Natural killer cell (primary cell): ENCODE results near the gene GALNT17. TPM values are rescaled to one million over a fixed set of nuclear protein-coding genes. Genes with fewer than 3 reads are reported as not detected.

ENCODE experiments used
- ATAC-seq, 3 donors: fragments of 150-1000 bp in 2 of 3; fragments of 200-7000 bp in 1 of 3; cut with Tn5 transposase; 1 replicate in 1 of 3; 2 replicates in 2 of 3; pipeline ENCODE4 v1.10.0; 2021; ENCODE audit warnings: mild to moderate bottlenecking in 2 of 3, moderate library complexity in 2 of 3
- DNase-seq, 2 donors: peaks; one replicate each; pipeline versions ENCODE4 v3.0.0 to v3.0.0-alpha.2; 2013 to 2021; ENCODE audit warnings: mixed read lengths in 1 of 2
- H3K27ac ChIP-seq: one replicate; pipeline ENCODE4 v1.5.1; 2013; ENCODE audit warnings: mild to moderate bottlenecking, low read length
- H3K27me3 ChIP-seq: one replicate; pipeline ENCODE4 v1.6.1; 2013; ENCODE audit warnings: low read length; ENCODE audit not compliant: control insufficient read depth, insufficient read depth
- H3K36me3 ChIP-seq: one replicate; pipeline ENCODE4 v1.6.1; 2013; ENCODE audit warnings: low read length; ENCODE audit not compliant: control insufficient read depth, insufficient read depth
- H3K4me1 ChIP-seq: one replicate; pipeline ENCODE4 v1.6.1; 2013; ENCODE audit warnings: low read length; ENCODE audit not compliant: control insufficient read depth, insufficient read depth
- H3K4me3 ChIP-seq: one replicate; pipeline ENCODE4 v1.5.1; 2013; ENCODE audit warnings: low read length
- H3K9me3 ChIP-seq: one replicate; pipeline ENCODE4 v1.6.1; 2013; ENCODE audit warnings: low read length; ENCODE audit not compliant: control insufficient read depth, insufficient read depth
- H3K27ac Mint-ChIP-seq, 2 donors: one replicate each; pipeline ENCODE4 v1.8.0; 2022; ENCODE audit warnings: mild to moderate bottlenecking in 2 of 2, mixed read lengths in 2 of 2, moderate library complexity in 1 of 2
- H3K27me3 Mint-ChIP-seq, 2 donors: one replicate each; pipeline ENCODE4 v1.8.0; 2022; ENCODE audit warnings: low read depth in 2 of 2, mixed read lengths in 2 of 2
- H3K36me3 Mint-ChIP-seq: one replicate; pipeline ENCODE4 v1.8.0; 2022; ENCODE audit warnings: mixed read lengths
- H3K4me1 Mint-ChIP-seq, 2 donors: one replicate each; pipeline ENCODE4 v1.8.0; 2022; ENCODE audit warnings: mixed read lengths in 2 of 2
- H3K4me3 Mint-ChIP-seq: one replicate; pipeline ENCODE4 v1.8.0; 2022; ENCODE audit warnings: mild to moderate bottlenecking, moderate library complexity, mixed read lengths
- H3K9me3 Mint-ChIP-seq, 2 donors: one replicate each; pipeline ENCODE4 v1.8.0; 2022; ENCODE audit warnings: mixed read lengths in 2 of 2
- WGBS: methylation state at CpG from one replicate; pipeline ENCODE4 v1.1.7; 2013; ENCODE audit warnings: missing lambda C conversion rate; ENCODE audit not compliant: insufficient coverage; 5-methylcytosine and 5-hydroxymethylcytosine counted together
- intact Hi-C: fragments of 100-400 bp; cut with micrococcal nuclease; formaldehyde crosslinking; loops from one replicate; pipeline ENCODE4 v1.14.2; 2022
- total RNA-seq, 4 donors: library from RNA; stranded (reverse); fragments of 120-200 nt in 1 of 4; gene quantifications; one replicate each; pipeline versions ENCODE4 v1.2.3 to v1.2.4, GENCODE V29; 2013 to 2022
- TF ChIP-seq, protein P1 (sequence below): fragments of 200-600 bp; IDR thresholded peaks from one replicate; pipeline ENCODE4 v1.8.0; 2022; ENCODE audit warnings: antibody characterized with exemption

Gene GALNT17
- total RNA-seq, 3 donors from 2014 or later (not counting 1 experiment from before 2014, with no cell fraction given): not detected

DNA sequence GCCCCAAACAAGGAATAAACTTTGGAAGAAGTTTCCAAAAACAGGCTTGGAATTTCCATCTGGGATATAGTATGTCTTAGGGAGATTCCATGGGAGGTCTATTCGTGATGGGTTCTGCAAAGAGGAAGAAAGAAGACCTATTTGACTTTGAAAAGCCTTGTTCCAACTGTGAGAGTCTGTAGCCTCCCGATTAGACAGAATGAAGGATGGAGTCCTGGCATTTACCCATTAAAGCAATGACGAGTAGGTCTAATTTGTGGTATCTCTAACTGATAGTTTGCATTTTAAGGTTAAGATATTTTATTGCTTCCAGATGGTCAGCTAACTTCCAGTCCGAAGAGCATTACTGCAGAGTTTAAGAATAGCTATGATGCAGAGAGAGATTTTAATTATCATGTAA, 19.5 kb upstream of the GALNT17 start:
- Histone ChIP-seq H3K27me3 (no peaks in the 10 kb centered on the region), H3K9me3 (no peaks in the 10 kb centered on the region), H3K27ac (no peak overlapping the region), H3K4me1 (no peaks in the 10 kb centered on the region), H3K36me3 (no peaks in the 10 kb centered on the region), H3K4me3 (no peak overlapping the region)
- Mint-ChIP-seq H3K36me3 (no peaks in the 10 kb centered on the region), H3K4me1 (no peaks in the 10 kb centered on the region), H3K4me3 (no peak overlapping the region), H3K27me3 (no peaks in the 10 kb centered on the region), H3K9me3 (peaks cover 12 to 19% of the 10 kb centered on the region in 2 donors), H3K27ac (no peak overlapping the region)
- WGBS: 62% methylated on average over 3 of the region's 4 CpGs
- intact Hi-C loops: no loop called here
- DNase-seq (no peak), ATAC-seq (no peak)
- TF ChIP-seq, protein P1, sequence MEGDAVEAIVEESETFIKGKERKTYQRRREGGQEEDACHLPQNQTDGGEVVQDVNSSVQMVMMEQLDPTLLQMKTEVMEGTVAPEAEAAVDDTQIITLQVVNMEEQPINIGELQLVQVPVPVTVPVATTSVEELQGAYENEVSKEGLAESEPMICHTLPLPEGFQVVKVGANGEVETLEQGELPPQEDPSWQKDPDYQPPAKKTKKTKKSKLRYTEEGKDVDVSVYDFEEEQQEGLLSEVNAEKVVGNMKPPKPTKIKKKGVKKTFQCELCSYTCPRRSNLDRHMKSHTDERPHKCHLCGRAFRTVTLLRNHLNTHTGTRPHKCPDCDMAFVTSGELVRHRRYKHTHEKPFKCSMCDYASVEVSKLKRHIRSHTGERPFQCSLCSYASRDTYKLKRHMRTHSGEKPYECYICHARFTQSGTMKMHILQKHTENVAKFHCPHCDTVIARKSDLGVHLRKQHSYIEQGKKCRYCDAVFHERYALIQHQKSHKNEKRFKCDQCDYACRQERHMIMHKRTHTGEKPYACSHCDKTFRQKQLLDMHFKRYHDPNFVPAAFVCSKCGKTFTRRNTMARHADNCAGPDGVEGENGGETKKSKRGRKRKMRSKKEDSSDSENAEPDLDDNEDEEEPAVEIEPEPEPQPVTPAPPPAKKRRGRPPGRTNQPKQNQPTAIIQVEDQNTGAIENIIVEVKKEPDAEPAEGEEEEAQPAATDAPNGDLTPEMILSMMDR: no peak

DNA sequence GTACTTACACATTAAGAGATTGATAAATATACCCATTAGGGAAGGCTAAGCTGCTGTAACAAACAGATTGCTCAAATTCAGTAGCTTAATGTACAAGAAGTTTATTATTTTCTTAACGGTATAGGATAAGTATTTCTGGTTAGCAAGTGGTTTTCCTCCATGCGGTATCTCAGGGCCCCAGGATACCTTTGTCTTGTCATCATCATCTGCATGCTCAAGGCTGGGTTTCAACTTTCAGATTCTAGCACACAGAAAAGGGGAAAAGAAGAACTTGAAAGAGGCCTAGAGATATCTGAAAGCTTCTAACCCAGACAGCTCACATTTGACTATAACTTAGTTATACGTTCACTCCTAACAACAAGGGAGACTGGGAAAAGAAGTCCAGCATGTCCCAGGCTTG, 11.8 kb upstream of the GALNT17 start:
- H3K9me3 Mint-ChIP-seq: peaks cover 5 to 13% of the 10 kb centered on the region in 2 donors
- Histone ChIP-seq H3K4me1 (no peaks in the 10 kb centered on the region), H3K27me3 (no peaks in the 10 kb centered on the region), H3K27ac (no peak overlapping the region), H3K36me3 (no peaks in the 10 kb centered on the region), H3K9me3 (no peaks in the 10 kb centered on the region), H3K4me3 (no peak overlapping the region)
- DNase-seq (no peak), ATAC-seq (no peak)
- H3K4me3 Mint-ChIP-seq: no peak overlapping the region
- H3K36me3 Mint-ChIP-seq: peaks cover 7% of the 10 kb centered on the region
- H3K4me1 Mint-ChIP-seq: no peaks in the 10 kb centered on the region
- whole genome bisulfite sequencing: 100% methylated on average over 2 of the region's 3 CpGs
- H3K27me3 Mint-ChIP-seq: no peaks in the 10 kb centered on the region
- H3K27ac Mint-ChIP-seq: no peak overlapping the region
- intact Hi-C loops: no loop called here
- TF ChIP-seq, protein P1: no peak

DNA sequence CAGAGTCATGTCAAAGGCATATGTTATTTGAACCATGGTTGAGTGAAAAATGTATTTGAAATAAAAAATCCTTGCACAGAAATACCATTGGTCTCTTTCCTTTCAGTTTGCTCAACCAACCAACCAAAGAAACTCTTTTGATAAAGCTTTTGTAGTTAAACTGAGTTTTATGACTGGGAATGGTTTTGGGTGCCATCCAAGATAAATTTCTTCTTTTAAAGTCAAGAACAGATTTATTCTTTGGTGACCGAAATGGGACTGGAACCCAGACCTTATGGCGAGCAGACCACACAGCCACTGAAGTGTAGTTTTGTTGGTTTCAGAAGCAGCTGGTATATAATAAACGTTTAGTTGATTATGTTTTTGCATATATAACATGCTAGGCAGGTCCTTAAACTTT, 2.8 kb upstream of the GALNT17 start:
- no peak overlapping the region for H3K27ac Mint-ChIP-seq
- WGBS: 84% methylated on average over 3 of the region's 3 CpGs
- H3K27ac ChIP-seq: no peak overlapping the region

More for the DNA sequence above, 2.8 kb upstream of the GALNT17 start:
- H3K4me1 ChIP-seq: no peaks in the 10 kb centered on the region
- Mint-ChIP-seq H3K9me3 (no peaks in the 10 kb centered on the region), H3K27me3 (peaks cover 8 to 14% of the 10 kb centered on the region in 2 donors), H3K36me3 (no peaks in the 10 kb centered on the region), H3K4me3 (no peak overlapping the region), H3K4me1 (no peaks in the 10 kb centered on the region)
- ATAC-seq (no peak), DNase-seq (no peak)
- H3K27me3 ChIP-seq: peaks cover 2% of the 10 kb centered on the region
- no peak overlapping the region for H3K4me3 ChIP-seq
- intact Hi-C loops: no loop called here
- no peaks in the 10 kb centered on the region for H3K36me3 ChIP-seq
- no peaks in the 10 kb centered on the region for H3K9me3 ChIP-seq
- TF ChIP-seq, protein P1: no peak
